Activated naive CD8-positive, alpha-beta T cell treated with anti-CD3 and anti-CD28 coated beads, Interleukin-2, amount 50 U/mL, for 24 hours (primary cell): ENCODE measurements around the gene ELP5.

Experiments
- ATAC-seq: fragments of 150-1000 bp; cut with Tn5 transposase; one replicate; pipeline ENCODE4 v1.10.0; 2021
- DNase-seq: peaks from one replicate; pipeline ENCODE4 v3.0.0; 2021
- H3K27ac Mint-ChIP-seq: one replicate; pipeline ENCODE4 v1.8.0; 2021; ENCODE audit warnings: mild to moderate bottlenecking, mixed read lengths
- H3K27me3 Mint-ChIP-seq: one replicate; pipeline ENCODE4 v1.8.0; 2021; ENCODE audit warnings: mixed read lengths
- H3K36me3 Mint-ChIP-seq: one replicate; pipeline ENCODE4 v1.8.0; 2021; ENCODE audit warnings: low read depth, mixed read lengths
- H3K4me1 Mint-ChIP-seq: one replicate; pipeline ENCODE4 v1.8.0; 2021; ENCODE audit warnings: mixed read lengths
- H3K4me3 Mint-ChIP-seq: one replicate; pipeline ENCODE4 v1.8.0; 2021; ENCODE audit warnings: mild to moderate bottlenecking, moderate library complexity, mixed read lengths
- H3K9me3 Mint-ChIP-seq: one replicate; pipeline ENCODE4 v1.8.0; 2021; ENCODE audit warnings: mixed read lengths

ELP5 gene

GRCh38 chr17:7224110-7224509, 27.9 kb upstream of the ELP5 start:
- ATAC-seq (no peak), DNase-seq (no peak)
- Mint-ChIP-seq H3K27me3 (no peaks in the 10 kb centered on the region), H3K4me3 (no peak overlapping the region), H3K4me1 (peaks cover 31% of the 10 kb centered on the region), H3K36me3 (peaks cover 39% of the 10 kb centered on the region), H3K27ac (no peak overlapping the region), H3K9me3 (no peaks in the 10 kb centered on the region)

DNA sequence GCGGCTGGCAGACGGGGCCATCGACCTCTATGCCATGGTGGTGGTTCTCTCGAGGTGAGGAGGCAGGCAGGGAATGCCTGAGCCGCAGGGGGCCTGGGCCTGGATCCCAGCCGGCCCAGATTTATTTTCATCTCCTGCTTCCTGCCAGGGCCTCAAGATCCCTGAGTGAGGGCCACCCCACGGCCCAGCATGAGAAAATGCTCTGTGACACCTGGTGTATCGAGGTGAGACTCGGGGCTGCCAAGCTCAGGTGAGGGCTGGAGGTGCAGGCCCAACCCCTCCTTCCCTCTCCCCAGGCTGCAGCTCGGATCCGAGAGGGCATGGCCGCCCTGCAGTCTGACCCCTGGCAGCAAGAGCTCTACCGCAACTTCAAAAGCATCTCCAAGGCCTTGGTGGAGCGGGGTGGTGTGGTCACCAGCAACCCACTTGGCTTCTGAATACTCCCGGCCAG, 27.3 kb upstream of the ELP5 start:
- no peak overlapping the region for H3K27ac Mint-ChIP-seq
- no peak overlapping the region for H3K4me3 Mint-ChIP-seq
- H3K9me3 Mint-ChIP-seq: no peaks in the 10 kb centered on the region
- H3K4me1 Mint-ChIP-seq: peaks cover 28% of the 10 kb centered on the region
- ATAC-seq: no peak
- DNase-seq: no peak
- peaks cover 41% of the 10 kb centered on the region for H3K36me3 Mint-ChIP-seq
- no peaks in the 10 kb centered on the region for H3K27me3 Mint-ChIP-seq

DNA sequence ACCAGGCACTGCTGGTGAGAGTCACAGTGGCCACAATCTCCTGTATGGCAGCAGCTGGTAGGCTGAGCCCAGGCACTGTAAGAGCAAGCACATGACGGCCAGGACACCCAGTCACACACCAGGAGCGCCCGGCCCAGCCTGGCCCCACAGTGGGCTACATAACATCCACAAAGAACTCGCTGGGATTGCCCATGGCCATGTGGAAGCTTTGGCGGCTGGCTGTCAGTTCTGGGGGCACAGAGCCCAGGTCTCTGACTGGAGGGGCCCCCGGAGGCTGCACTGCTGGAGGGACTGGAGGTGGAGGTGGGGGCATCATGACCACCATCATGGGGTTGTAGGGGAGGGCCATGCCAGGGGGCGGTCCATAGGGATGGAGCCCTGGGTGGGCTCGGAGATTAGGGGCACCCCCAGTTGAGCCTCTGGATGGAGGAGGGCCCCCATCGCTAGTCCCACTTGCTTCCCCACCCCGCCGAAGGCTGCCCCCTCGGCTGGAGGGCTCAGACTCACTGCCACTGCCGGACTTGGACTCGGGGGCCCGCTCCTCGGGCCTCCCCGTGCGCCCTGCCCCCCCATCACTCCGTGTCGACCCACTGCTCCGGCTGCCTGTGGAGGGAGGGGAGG, 26.2 kb upstream of the ELP5 start:
- no peak for ATAC-seq
- no peaks in the 10 kb centered on the region for H3K9me3 Mint-ChIP-seq
- H3K36me3 Mint-ChIP-seq: peaks cover 47% of the 10 kb centered on the region
- no peak overlapping the region for H3K27ac Mint-ChIP-seq
- peaks cover 20% of the 10 kb centered on the region for H3K4me1 Mint-ChIP-seq
- no peak overlapping the region for H3K4me3 Mint-ChIP-seq
- DNase-seq: no peak
- H3K27me3 Mint-ChIP-seq: no peaks in the 10 kb centered on the region

DNA sequence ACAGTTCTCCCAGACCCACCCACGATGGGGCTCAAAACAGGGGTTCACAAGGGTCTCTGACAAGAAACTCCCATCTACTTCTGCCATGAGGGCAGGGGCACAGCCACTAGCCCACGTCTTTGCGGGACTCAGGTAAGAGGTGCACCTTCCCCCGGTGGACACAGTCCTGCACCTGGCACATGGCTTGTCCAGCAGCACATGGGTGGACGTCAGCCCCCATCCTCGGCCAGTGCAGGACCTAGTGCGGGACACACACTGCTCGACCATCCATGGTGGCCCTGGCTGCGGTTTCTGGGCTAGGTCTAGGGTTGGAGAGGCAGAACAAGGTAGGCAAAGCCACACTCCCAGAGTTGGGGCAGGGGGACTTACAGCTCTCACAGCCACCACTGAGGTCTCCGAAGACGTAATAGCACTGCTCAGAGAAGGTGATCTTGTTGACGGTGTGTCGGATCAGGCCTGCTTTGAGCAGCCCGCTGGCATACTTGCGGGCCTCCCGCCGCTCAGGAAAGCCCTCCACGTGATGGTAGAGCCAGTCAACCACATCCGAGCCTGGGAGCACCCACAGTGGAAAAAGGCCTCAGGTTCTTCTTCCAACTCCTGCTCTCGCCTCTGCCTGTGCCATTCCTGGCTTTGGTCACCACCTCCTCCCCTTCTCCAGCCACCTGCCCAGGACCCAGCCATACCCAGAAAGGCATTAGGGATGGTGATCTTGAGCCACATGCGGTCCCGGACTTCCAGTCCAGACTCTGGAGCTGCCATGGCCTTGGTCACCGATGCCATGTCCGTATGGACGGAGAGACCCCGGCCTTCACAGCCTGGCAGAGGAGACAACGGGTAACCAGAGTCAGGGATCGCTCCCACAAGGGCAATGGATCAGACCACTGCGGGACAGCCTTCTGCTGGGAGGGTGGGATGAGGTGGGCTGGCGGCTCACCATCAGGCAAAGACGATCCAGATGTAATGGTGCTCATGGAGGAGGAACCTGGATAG, 25.0 kb upstream of the ELP5 start:
- Mint-ChIP-seq H3K9me3 (no peaks in the 10 kb centered on the region), H3K36me3 (peaks cover 43% of the 10 kb centered on the region), H3K4me3 (no peak overlapping the region), H3K27ac (no peak overlapping the region), H3K4me1 (peaks cover 13% of the 10 kb centered on the region), H3K27me3 (no peaks in the 10 kb centered on the region)
- DNase-seq (no peak), ATAC-seq (no peak)

DNA sequence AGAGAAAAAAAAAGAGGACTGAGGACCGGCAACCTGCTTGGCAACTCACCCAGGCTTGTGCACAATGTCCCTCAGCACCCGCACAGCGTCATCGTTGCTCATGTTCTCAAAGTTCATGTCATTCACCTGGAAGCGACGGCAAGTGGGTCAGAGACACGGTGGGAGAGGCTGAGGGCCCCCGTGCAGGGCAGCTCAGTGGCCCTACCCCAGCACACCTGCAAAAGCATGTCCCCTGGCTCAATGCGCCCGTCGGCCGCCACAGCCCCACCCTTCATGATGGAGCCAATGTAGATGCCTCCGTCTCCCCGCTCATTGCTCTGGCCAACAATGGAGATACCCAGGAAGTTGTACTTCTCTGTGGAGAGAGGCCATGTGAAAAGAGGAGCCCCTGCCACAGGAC, 23.1 kb upstream of the ELP5 start:
- Mint-ChIP-seq H3K27me3 (no peaks in the 10 kb centered on the region), H3K9me3 (no peaks in the 10 kb centered on the region), H3K4me3 (no peak overlapping the region), H3K4me1 (peaks cover 28% of the 10 kb centered on the region), H3K27ac (no peak overlapping the region), H3K36me3 (peaks cover 35% of the 10 kb centered on the region)
- ATAC-seq: no peak
- DNase-seq: no peak

GRCh38 chr17:7229504-7229903, 22.5 kb upstream of the ELP5 start:
- Mint-ChIP-seq H3K4me1 (peaks cover 30% of the 10 kb centered on the region), H3K27ac (no peak overlapping the region), H3K9me3 (no peaks in the 10 kb centered on the region), H3K36me3 (peaks cover 36% of the 10 kb centered on the region), H3K4me3 (no peak overlapping the region), H3K27me3 (peaks cover 2% of the 10 kb centered on the region)
- DNase-seq: no peak
- ATAC-seq: no peak

DNA sequence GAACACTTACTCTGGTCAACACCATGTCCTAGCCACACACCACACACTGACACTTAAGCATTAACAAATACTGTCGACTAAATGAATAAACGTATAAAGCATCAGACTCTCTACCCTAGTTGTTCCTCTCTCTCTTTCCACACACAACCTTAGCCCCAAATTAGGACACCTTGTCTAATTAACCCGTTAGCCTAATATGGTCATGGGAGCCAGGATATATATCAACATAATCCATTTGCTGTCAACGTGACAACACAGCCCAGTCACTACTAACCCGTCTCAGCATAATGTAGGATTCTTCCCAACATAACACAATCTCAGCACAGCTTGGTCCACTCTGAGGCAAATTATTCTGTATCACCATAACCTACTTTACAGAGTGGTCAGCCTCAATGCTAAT, 19.9 kb upstream of the ELP5 start:
- H3K27ac Mint-ChIP-seq: no peak overlapping the region
- peaks cover 55% of the 10 kb centered on the region for H3K4me1 Mint-ChIP-seq

GRCh38 chr17:7233701-7234082, 18.3 kb upstream of the ELP5 start:
- H3K4me3 Mint-ChIP-seq: peak overlapping the region; percentile 97
- no peak for DNase-seq
- peak overlapping the region; percentile 99 for H3K27ac Mint-ChIP-seq
- H3K9me3 Mint-ChIP-seq: no peaks in the 10 kb centered on the region
- no peak for ATAC-seq
- peaks cover 41% of the 10 kb centered on the region for H3K36me3 Mint-ChIP-seq
- peaks cover 2% of the 10 kb centered on the region for H3K27me3 Mint-ChIP-seq
- peaks cover 53% of the 10 kb centered on the region for H3K4me1 Mint-ChIP-seq

More for the DNA sequence above, 19.9 kb upstream of the ELP5 start:
- H3K4me3 Mint-ChIP-seq: peak overlapping the region; percentile 97
- H3K9me3 Mint-ChIP-seq: no peaks in the 10 kb centered on the region
- peaks cover 49% of the 10 kb centered on the region for H3K36me3 Mint-ChIP-seq
- ATAC-seq: no peak
- H3K27me3 Mint-ChIP-seq: peaks cover 2% of the 10 kb centered on the region
- DNase-seq: no peak

DNA sequence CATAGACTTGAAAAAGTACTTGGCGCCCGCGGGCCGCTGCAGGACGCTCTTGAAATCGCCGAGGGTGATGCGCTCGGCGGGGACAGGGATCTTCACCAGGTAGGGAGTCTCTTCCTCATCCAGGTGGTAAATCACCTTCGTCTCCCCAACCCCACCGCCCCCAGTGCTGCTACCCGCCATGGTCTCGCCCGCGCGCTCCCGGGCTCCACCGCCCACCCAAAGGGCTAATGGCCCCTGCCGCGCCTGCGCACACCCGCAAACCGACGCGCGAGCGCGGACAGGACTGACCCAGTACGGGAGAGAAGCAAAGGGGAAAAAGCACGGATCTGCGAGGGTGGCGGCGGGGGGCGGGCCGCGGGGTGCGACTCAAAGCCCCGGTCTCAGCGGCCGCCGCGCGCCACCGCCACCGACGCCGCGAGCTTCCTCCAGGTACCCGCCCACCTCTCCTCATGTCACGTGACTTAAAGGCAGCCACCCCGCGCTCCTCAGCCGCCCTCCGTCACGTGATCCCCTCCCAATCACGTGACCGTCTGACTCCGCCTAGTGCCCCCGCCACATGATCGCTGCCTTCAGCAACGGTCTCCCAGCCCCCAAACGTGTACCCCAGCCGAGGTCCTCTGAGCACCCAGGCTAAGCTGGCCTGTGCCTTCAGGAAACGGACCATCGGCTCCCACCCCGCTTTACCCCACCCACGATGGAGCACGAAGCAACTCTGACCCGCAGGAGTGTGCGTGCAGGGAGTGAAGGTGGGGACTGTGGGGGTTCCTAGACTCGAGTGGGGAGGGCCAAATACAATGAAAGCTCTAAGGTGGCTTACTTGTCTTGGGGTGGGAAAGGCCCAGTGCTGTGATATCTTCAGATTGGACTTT, 17.7 kb upstream of the ELP5 start, which contains the start of gene DVL2:
TSS of gene DVL2 (minus strand) at position 435 of the 869 bp plus-strand sequence. CDS start at position 180, 255 bp downstream.
- Mint-ChIP-seq H3K27ac (peak within 1 kb of the TSS; percentile 99), H3K4me3 (peak within 1 kb of the TSS; percentile 97), H3K27me3 (peaks cover 2% of the 10 kb centered on the region), H3K36me3 (peaks cover 36% of the 10 kb centered on the region), H3K4me1 (peaks cover 49% of the 10 kb centered on the region), H3K9me3 (no peaks in the 10 kb centered on the region)
- peak; percentile 96 for DNase-seq
- ATAC-seq: peak; percentile 39

GRCh38 chr17:7235693-7236665, 16.0 kb upstream of the ELP5 start:
- Mint-ChIP-seq H3K27me3 (peaks cover 4% of the 10 kb centered on the region), H3K36me3 (peaks cover 38% of the 10 kb centered on the region), H3K4me1 (peaks cover 64% of the 10 kb centered on the region), H3K27ac (peak overlapping the region; percentile 99), H3K4me3 (peak overlapping the region; percentile 14), H3K9me3 (no peaks in the 10 kb centered on the region)
- DNase-seq: no peak
- ATAC-seq: no peak

DNA sequence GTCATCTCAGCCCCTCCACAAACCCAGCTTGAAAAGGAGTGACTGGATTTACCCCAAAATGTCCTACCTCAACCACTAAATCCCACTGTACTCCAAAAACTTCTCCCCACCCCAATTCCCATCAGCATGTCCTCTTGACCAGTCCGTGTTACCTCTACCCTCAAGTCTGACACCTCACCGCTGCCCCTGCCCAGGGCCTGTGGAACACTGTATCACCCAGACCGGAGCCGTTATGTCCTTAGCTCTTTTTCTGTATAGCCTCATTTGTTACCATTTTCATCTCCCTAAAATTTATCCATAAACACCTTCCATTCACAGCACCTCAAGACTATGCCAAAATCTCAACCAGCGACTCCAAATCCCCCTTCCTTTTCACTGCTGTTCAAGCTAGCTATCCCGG, 15.2 kb upstream of the ELP5 start:
- Mint-ChIP-seq H3K27ac (peak overlapping the region; percentile 97), H3K27me3 (peaks cover 4% of the 10 kb centered on the region), H3K4me1 (peaks cover 72% of the 10 kb centered on the region), H3K4me3 (peak overlapping the region; percentile 88), H3K36me3 (peaks cover 39% of the 10 kb centered on the region), H3K9me3 (no peaks in the 10 kb centered on the region)
- DNase-seq: no peak
- no peak for ATAC-seq

- H3K9me3 Mint-ChIP-seq: no peaks in the 10 kb centered on the region
- H3K4me1 Mint-ChIP-seq: peaks cover 71% of the 10 kb centered on the region
- peaks cover 39% of the 10 kb centered on the region for H3K36me3 Mint-ChIP-seq
- peak overlapping the region; percentile 97 for H3K27ac Mint-ChIP-seq
- no peak for ATAC-seq
- DNase-seq: no peak
- H3K4me3 Mint-ChIP-seq: peak overlapping the region; percentile 88
- peaks cover 4% of the 10 kb centered on the region for H3K27me3 Mint-ChIP-seq
These were observed 14.7 kb upstream of the ELP5 start for GRCh38 chr17:7237266-7237760.

- Mint-ChIP-seq H3K4me3 (peak overlapping the region; percentile 88), H3K36me3 (peaks cover 40% of the 10 kb centered on the region), H3K27me3 (peaks cover 4% of the 10 kb centered on the region), H3K4me1 (peaks cover 71% of the 10 kb centered on the region), H3K9me3 (no peaks in the 10 kb centered on the region), H3K27ac (peak overlapping the region; percentile 97)
- DNase-seq (peak; percentile 91), ATAC-seq (peak; percentile 45)
These were observed 14.1 kb upstream of the ELP5 start for GRCh38 chr17:7237761-7238419.
